ENCODE measurements around the gene STK10.
"Not testable (repeated sequence)": the region's sequence is repeated elsewhere in the genome, so short reads cannot be mapped to it uniquely, and the experiment has no call there.

The STK10 gene

DNA sequence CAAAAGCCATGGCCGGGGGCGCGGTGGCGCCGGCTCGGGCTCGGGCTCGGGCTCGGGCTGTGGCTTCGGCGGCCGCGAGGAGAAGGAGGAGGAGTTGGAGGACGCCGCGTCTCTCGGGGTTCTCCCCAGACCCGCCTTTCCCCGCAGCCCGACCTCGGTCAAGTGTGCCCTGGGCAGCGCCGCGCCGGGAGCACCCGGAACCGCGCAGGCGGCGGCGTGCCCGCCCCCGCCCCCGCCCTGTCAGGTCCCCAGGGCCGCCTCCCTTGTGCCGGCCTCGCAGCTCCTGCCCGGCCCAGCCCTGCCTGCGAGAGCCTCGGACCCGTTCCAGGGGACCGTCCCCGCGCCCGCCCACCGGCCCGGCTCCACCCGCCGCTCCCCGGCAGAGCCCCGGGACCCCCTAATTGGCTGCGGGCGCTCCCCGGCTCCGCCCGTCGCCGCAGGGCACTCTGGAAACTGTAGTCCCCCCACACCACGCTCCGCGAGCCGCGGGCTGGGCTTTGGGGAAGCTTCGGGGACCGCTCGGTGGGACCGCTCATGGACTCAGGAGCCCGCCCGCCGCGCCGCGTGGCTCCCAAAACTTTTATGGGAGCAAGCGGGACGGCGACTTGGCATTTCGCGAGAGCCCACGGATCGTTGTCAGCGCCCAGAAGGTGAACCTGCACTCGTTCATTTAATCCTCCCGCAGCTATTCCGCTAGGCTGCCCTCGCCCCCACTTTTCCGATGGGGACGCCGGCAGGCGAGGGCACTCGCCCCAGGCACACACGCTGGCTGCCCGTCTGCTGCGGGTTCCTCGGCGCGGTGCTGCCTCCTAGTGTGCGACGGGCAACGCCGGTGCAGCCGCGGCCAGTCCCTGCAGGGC lies at the start of gene STK10:
Gene STK10, minus strand, starts transcription at position 192 of the 860 bp plus-strand sequence. Its CDS starts 182 bp downstream, at position 10.
- peak; percentile 94 for DNase-seq

DNA sequence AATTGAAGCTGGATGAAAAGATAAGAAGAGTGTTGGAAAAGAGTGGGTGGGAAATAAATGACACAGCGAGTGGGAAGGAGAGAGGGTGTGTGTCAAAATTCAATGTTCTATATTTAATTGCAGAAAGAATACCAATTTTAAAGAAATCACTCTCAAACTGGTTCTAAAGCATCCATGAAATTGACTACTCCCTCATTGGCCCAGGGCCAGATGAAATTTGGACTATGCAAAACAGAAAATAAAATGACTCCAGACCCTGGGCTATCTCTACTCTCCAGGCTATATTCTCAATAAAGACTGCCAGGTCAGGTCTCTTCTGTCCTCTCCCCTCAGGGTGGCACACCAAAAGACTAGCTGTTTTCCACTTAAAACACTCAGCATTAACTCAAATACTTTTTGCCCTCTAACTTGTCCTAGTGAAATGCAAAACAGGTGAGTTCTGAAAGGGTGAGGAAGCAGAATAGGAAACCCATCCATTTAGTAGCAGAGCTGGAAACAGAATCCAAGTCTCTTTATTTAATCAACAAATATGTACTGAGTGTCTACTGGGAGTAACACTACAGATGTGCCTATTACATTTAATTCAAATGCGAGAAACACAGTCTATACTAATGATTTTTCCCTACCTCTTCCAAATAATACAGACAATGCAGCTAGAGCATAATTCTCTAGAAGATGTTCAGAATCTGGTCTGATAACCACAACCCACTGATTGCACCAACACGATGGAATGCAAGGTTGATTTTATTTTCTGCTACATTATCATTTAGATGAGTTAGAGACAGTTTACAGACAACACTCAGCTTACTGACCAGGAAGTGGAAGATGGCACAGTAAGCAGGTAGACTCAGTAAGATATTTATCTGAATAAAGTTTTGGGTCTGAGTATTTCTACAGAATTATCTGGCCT lies 48.1 kb upstream of the STK10 start:
- DNase-seq = no peak

- DNase-seq = no peak
Measured at GRCh38 chr5:172235132-172235780, 47.2 kb upstream of the STK10 start.

DNA sequence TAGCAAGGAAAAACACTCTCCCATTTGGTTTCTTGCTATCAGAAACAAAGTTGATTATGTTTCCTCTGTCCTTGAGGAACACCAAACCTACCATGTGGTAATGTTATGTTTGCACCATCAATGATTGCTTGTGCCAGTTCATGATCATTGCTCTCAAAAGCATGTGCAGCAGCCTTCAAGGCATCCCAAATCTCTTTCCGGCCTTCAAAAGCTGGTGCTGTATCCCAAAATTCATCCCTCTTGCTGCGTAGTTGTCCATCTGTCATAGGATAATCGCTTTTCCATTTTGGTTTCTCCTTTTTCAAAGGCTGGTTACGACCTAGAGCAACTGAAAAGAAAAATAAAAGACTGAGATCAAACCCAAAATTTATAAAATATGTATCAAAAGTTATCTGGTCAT lies 46.0 kb upstream of the STK10 start:
- no peak for DNase-seq

DNA sequence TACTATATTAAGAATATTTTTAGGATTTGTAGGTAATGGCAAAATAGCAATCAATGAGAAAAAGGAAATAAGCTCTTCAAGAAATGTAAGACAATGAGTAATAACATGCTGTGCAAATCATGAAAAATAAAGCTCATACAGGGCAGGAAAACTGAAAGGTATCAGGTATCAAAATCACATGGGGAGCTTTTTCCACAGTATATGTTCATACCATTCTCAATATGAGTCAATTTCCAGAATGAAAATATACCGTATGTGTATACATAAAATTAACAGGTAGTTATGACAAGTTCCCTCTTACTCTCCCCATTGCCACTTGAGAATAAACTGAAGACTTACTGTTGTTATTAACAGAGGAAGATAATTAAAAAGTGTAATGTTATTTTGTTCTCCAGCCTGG lies 41.9 kb upstream of the STK10 start:
- no peak for DNase-seq

GRCh38 chr5:172224996-172225395 lies 37.0 kb upstream of the STK10 start:
- no peak for DNase-seq

DNA sequence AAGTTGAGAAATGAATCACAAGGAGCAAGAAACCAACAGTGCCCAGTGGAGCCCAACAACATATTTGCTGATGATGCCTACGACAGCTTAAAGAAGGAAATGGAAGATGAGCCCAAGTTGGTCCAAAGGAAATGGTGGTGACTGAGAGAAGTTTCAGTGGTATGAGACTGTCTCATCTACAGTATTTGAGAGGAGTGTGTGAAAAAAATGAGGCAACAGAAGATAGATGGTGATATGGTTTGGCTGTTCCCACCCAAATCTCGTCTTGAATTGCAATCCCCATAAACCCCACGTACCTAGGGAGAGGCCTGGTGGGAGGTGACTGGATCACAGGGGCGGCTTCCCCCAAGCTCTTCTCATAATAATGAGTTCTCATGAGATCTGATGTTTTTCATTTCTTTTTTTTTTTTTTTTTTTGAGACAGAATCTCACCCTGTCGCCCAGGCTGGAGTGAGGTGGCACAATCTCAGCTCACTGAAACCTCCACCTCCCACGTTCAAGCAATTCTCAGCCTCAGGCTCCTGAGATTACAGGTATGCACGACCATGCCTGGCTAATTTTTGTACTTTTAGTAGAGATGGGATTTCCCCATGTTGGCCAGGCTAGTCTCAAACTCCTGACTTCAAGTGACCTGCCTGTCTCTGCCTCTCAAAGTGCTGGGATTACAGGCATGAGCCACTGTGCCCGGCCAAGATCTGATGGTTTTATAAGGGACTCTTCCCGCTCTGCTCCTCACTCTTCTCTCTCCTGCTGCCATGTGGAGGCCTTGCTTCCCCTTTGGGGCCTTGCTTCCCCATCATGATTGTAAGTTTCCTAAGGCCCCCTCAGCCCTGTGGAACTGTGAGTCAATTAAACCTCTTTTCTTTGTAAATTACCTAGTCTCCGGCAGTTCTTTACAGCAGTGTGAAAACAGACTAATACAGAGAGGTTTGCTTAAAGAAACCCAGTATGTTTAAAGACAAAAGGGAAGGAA lies 36.2 kb upstream of the STK10 start:
- peak; percentile 79 for DNase-seq

GRCh38 chr5:172219296-172219695 lies 31.3 kb upstream of the STK10 start:
- no peak for DNase-seq

- DNase-seq = no peak
Measured at GRCh38 chr5:172216345-172216744, 28.3 kb upstream of the STK10 start.

- DNase-seq = no peak
Measured at GRCh38 chr5:172213126-172213525, 25.1 kb upstream of the STK10 start.

- no peak for DNase-seq
Measured at GRCh38 chr5:172211676-172212075, 23.7 kb upstream of the STK10 start.

DNA sequence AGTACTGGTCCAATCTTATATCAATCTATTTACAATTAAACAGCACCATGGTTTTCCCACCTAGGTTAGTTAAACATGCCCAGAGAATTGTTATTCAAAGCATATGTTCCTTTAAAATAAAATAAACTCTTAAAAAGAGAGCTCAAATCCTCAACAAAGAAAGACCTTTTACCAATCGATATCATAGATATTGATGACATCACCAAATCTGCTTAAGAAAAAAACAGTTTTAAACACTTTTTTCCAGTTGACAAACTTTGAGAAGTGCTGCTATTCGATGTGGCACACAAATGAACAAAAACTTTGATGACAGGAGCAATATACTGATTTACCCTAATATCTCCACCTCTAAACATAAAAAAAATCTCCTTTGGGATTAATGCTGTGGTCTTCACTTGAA lies 21.7 kb upstream of the STK10 start:
- no peak for DNase-seq

- no peak for DNase-seq
Measured at GRCh38 chr5:172207511-172207910, 19.5 kb upstream of the STK10 start.

- not testable (repeated sequence) for DNase-seq
Measured at GRCh38 chr5:172205984-172206383, 18.0 kb upstream of the STK10 start.

GRCh38 chr5:172200476-172200875 lies 12.5 kb upstream of the STK10 start:
- DNase-seq = no peak

DNA sequence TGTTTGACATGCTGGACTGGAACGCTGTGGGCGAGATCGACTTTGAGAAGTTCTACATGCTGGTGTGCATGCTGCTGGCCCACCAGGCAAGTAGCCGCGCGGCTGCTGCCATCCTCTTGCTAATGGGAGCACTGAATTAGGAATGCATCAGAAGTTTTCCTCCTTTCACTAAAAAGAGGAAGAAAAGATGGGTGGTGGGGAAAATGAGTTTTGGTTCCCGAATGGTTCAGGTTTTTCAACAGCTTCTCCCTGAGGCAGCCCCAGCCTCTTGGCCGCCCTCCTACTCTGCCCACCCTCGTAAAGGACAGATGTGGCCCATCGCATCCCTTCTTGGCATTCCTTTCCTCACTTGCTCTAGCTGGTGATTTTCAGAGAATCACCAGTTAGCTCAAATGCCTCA lies 11.4 kb upstream of the STK10 start:
- no peak for DNase-seq

GRCh38 chr5:172197775-172198174 lies 9.8 kb upstream of the STK10 start:
- not testable (repeated sequence) for DNase-seq

- no peak for DNase-seq
Measured at GRCh38 chr5:172194985-172195774, 7.2 kb upstream of the STK10 start.

DNA sequence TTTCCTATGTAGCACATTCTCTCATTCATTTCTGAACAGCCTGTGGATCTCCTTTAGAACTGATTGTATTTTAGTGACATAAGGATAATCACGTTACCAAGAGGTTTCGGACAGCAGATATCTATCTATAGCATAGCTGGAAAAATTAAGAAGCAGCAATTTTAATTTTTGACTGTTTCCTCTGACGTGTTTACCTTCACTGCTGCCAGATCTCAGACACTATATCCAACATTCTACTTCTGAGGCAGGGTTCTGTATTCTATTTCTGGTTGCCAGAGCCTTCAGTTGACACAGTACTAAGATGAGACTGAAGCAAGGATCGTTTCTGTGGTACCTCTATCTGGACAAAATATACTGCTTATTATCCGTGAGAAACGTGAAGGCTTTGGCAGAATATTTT lies 5.8 kb upstream of the STK10 start, which contains the start of gene EFCAB9:
Gene EFCAB9, plus strand, starts transcription at position 301 of the 400 bp plus-strand sequence. Its CDS starts 1 bp downstream, at position 302.
- no peak for DNase-seq

DNA sequence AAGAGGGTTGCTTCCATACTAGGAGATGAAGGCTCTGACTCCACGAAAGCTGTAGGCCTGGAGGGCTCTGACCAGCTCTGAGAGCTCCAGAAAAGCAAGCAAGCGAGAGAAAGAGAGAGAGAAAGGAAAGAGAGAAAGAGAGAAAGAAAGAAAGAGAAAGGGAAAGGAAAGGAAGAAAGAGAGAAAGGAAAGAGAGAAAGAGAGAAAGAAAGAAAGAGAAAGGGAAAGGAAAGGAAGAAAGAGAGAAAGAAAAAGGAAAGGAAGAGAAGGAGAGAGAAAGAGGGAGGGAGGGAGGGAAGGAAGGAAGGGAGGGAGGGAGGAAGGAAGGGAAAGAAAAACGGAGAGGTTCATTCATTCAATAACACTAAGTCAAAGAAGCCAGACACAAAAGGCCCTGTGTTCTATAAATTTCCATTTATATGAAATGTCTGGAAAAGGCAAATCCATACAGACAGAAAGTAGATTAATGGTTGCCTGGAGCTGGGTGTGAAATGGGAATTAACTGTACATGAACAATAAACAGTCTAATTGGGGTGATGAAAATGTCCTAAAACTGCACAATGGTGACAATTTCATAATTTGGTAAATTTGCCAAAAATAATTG lies 1.8 kb upstream of the STK10 start:
- no peak for DNase-seq

Measured in stimulated activated CD4-positive, alpha-beta T cell treated with anti-CD3 and anti-CD28 coated beads, Interleukin-15, amount 100 ng/mL, for 24 hours (primary cell).